GM12891 (cell line): ENCODE data around the gene PEF1.

Experiments
- PAX5 ChIP-seq: IDR thresholded peaks from 2 replicates; pipeline ENCODE4 v1.6.1; 2011; ENCODE audit warnings: low read length, moderate library complexity, mild to moderate bottlenecking; ENCODE audit not compliant: insufficient read depth, severe bottlenecking
- POLR2A ChIP-seq: IDR thresholded peaks from 2 replicates; pipeline ENCODE4 v1.6.1; 2011; ENCODE audit warnings: low read depth, low read length, control low read depth
- POLR2AphosphoS5 ChIP-seq: IDR thresholded peaks from 2 replicates; pipeline ENCODE4 v1.6.1; 2011; ENCODE audit warnings: low read depth, low read length, control low read depth
- POU2F2 ChIP-seq: IDR thresholded peaks from 2 replicates; pipeline ENCODE4 v1.6.1; 2011; ENCODE audit warnings: low read depth, mild to moderate bottlenecking, control low read depth, low read length, moderate library complexity
- SPI1 ChIP-seq: IDR thresholded peaks from 2 replicates; pipeline ENCODE4 v1.6.1; 2011; ENCODE audit warnings: low read depth, low read length, control low read depth
- TAF1 ChIP-seq: IDR thresholded peaks from 2 replicates; pipeline ENCODE4 v1.6.1; 2011; ENCODE audit warnings: low read depth, low read length, control low read depth

- TF ChIP-seq POLR2A (no peak), TAF1 (no peak), POLR2AphosphoS5 (no peak), SPI1 (no peak), POU2F2 (no peak), PAX5 (no peak)
These were observed 1.7 kb upstream of the PEF1 start for GRCh38 chr1:31646259-31646960.
